Measurements from ENCODE around the gene KAT6B. TPM values are rescaled to one million over a fixed set of nuclear protein-coding genes. Genes with fewer than 3 reads are reported as not detected.

Gene KAT6B
- total RNA-seq, 2 donors from 2014 or later, result 25.3 to 39.1 TPM

- Mint-ChIP-seq H3K27me3 (ENCODE audit: insufficient read depth) (no peaks in the 10 kb centered on the region), H3K9me3 (no peaks in the 10 kb centered on the region), H3K4me1 (peaks cover 37% of the 10 kb centered on the region), H3K27ac (no peak overlapping the region), H3K4me3 (no peak overlapping the region), H3K36me3 (ENCODE audit: low read depth) (peaks cover 2% of the 10 kb centered on the region)
- Histone ChIP-seq H3K9me3 (ENCODE audit: control insufficient read depth, low read length) (no peaks in the 10 kb centered on the region), H3K4me1 (ENCODE audit: control insufficient read depth, insufficient read depth, low read length) (peaks cover 8% of the 10 kb centered on the region), H3K4me3 (ENCODE audit: low read length) (no peak overlapping the region), H3K27me3 (ENCODE audit: control insufficient read depth, insufficient read depth, low read length, poor library complexity, severe bottlenecking) (no peaks in the 10 kb centered on the region), H3K9ac (ENCODE audit: extremely low read depth, low read length, poor library complexity, severe bottlenecking) (no peak overlapping the region), H3K27ac (ENCODE audit: low read depth, low read length) (no peak overlapping the region), H3K36me3 (ENCODE audit: control insufficient read depth, insufficient read depth, low read length) (no peaks in the 10 kb centered on the region)
- TF ChIP-seq CTCF (conservative IDR thresholded peaks at IDR 0.05), result no peak
- 94 to 100% methylated on average over 1 of the region's 1 CpG for WGBS, 2 experiments (ENCODE audit: insufficient coverage in 1 of 2, insufficient read length in 1 of 2)
- DNase-seq, result no peak
These were observed 111.0 kb downstream of the KAT6B start for GRCh38 chr10:74937266-74937856.

GRCh38 chr10:74944205-74944604, 117.8 kb downstream of the KAT6B start:
- no peaks in the 10 kb centered on the region for H3K9me3 Mint-ChIP-seq
- Histone ChIP-seq H3K4me3 (ENCODE audit: low read length) (no peak overlapping the region), H3K27me3 (ENCODE audit: control insufficient read depth, insufficient read depth, low read length, poor library complexity, severe bottlenecking) (no peaks in the 10 kb centered on the region), H3K9me3 (ENCODE audit: control insufficient read depth, low read length) (no peaks in the 10 kb centered on the region), H3K4me1 (ENCODE audit: control insufficient read depth, insufficient read depth, low read length) (peaks cover 10% of the 10 kb centered on the region), H3K9ac (ENCODE audit: extremely low read depth, low read length, poor library complexity, severe bottlenecking) (no peak overlapping the region), H3K36me3 (ENCODE audit: control insufficient read depth, insufficient read depth, low read length) (no peaks in the 10 kb centered on the region), H3K27ac (ENCODE audit: low read depth, low read length) (no peak overlapping the region)
- H3K27me3 Mint-ChIP-seq (ENCODE audit: insufficient read depth), result no peaks in the 10 kb centered on the region
- H3K27ac Mint-ChIP-seq, result peak overlapping the region; percentile 9
- WGBS, 2 experiments (ENCODE audit: insufficient coverage in 1 of 2, insufficient read length in 1 of 2), result 85 to 97% methylated on average over 7 of the region's 7 CpGs
- no peak overlapping the region for H3K4me3 Mint-ChIP-seq
- peaks cover 21% of the 10 kb centered on the region for H3K4me1 Mint-ChIP-seq
- TF ChIP-seq CTCF (conservative IDR thresholded peaks at IDR 0.05), result no peak
- H3K36me3 Mint-ChIP-seq (ENCODE audit: low read depth), result no peaks in the 10 kb centered on the region
- no peak for DNase-seq

- no peaks in the 10 kb centered on the region for H3K36me3 Mint-ChIP-seq (ENCODE audit: low read depth)
- no peaks in the 10 kb centered on the region for H3K36me3 ChIP-seq (ENCODE audit: control insufficient read depth, insufficient read depth, low read length)
- no peaks in the 10 kb centered on the region for H3K9me3 Mint-ChIP-seq
- H3K4me3 Mint-ChIP-seq, result no peak overlapping the region
- H3K4me1 ChIP-seq (ENCODE audit: control insufficient read depth, insufficient read depth, low read length), result peaks cover 10% of the 10 kb centered on the region
- no peaks in the 10 kb centered on the region for H3K27me3 Mint-ChIP-seq (ENCODE audit: insufficient read depth)
- H3K27ac Mint-ChIP-seq, result no peak overlapping the region
- DNase-seq, result no peak
- H3K27ac ChIP-seq (ENCODE audit: low read depth, low read length), result no peak overlapping the region
- peaks cover 34% of the 10 kb centered on the region for H3K4me1 Mint-ChIP-seq
- H3K9ac ChIP-seq (ENCODE audit: extremely low read depth, low read length, poor library complexity, severe bottlenecking), result no peak overlapping the region
- no peaks in the 10 kb centered on the region for H3K9me3 ChIP-seq (ENCODE audit: control insufficient read depth, low read length)
- 100% methylated on average over 1 of the region's 1 CpG; no CpG with 5 or more reads in 1 of the 2 experiments for WGBS, 2 experiments (ENCODE audit: insufficient coverage in 1 of 2, insufficient read length in 1 of 2)
- no peak for TF ChIP-seq CTCF (conservative IDR thresholded peaks at IDR 0.05)
- no peak overlapping the region for H3K4me3 ChIP-seq (ENCODE audit: low read length)
- no peaks in the 10 kb centered on the region for H3K27me3 ChIP-seq (ENCODE audit: control insufficient read depth, insufficient read depth, low read length, poor library complexity, severe bottlenecking)
These were observed 121.5 kb downstream of the KAT6B start for GRCh38 chr10:74947781-74948401.

Data from endodermal cell (in vitro differentiated cells).